ENCODE data around the gene TBKBP1.

Gene TBKBP1

GRCh38 chr17:47744168-47745036 lies 50.4 kb downstream of the TBKBP1 start:
- no peaks in the 10 kb centered on the region for H3K9me3 ChIP-seq
- no peaks in the 10 kb centered on the region for H4K20me1 ChIP-seq
- H3K27ac ChIP-seq: peak overlapping the region; percentile 89

DNA sequence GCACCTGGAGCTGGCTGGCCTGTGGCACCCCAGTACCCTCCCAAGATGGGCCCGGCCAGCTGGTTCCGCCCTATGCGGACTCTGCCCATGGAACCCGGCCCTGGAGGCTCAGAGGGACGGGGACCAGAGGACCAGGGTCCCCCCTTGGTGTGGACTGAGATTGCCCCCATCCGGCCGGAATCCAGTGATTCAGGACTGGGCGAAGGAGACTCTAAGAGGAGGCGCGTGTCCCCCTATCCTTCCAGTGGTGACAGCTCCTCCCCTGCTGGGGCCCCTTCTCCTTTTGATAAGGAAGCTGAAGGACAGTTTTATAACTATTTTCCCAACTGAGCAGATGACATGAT lies 51.0 kb downstream of the TBKBP1 start:
- Histone ChIP-seq H3K4me2 (peak overlapping the region; percentile 91), H4K20me1 (no peaks in the 10 kb centered on the region), H3K9me3 (no peaks in the 10 kb centered on the region), H3K9ac (peak overlapping the region; percentile 70), H3K4me1 (peaks cover 90% of the 10 kb centered on the region), H3K27ac (peak overlapping the region; percentile 89), H3K4me3 (peak overlapping the region; percentile 45), H3K36me3 (no peaks in the 10 kb centered on the region), H3K27me3 (no peaks in the 10 kb centered on the region)
- TF ChIP-seq Cebpa-rat (IDR thresholded peaks at IDR 0.05): no peak

More at GRCh38 chr17:47744168-47745036, 50.4 kb downstream of the TBKBP1 start:
- TF ChIP-seq Cebpa-rat (IDR thresholded peaks at IDR 0.05): no peak
- Histone ChIP-seq H3K9ac (peak overlapping the region; percentile 70), H3K4me3 (peak overlapping the region; percentile 45), H3K36me3 (no peaks in the 10 kb centered on the region), H3K27me3 (no peaks in the 10 kb centered on the region), H3K4me1 (peaks cover 86% of the 10 kb centered on the region), H3K4me2 (peak overlapping the region; percentile 91)

DNA sequence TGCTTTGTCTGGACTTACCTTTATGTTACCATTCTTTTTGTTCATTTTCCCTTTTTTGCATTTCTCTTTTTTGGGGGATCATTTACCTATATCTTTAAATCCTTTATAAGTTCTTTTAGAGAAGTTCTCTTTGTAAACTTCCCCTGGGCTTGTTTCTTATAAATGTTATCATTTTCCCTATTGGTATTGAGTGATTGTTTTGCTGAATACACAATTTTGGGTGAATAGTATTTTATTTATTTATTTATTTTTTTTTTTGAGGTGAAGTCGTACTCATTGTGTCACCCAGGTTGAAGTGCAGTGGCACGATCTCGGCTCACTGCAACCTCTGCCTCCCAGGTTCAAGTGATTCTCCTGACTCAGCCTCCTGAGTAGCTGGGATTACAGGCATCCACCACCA lies 57.5 kb downstream of the TBKBP1 start:
- Histone ChIP-seq H3K27me3 (no peaks in the 10 kb centered on the region), H3K4me1 (peaks cover 42% of the 10 kb centered on the region), H3K9me3 (peaks cover 19% of the 10 kb centered on the region), H4K20me1 (no peaks in the 10 kb centered on the region), H3K36me3 (no peaks in the 10 kb centered on the region), H3K9ac (no peak overlapping the region), H3K4me3 (no peak overlapping the region), H3K27ac (no peak overlapping the region), H3K4me2 (no peak overlapping the region)
- TF ChIP-seq Cebpa-rat (IDR thresholded peaks at IDR 0.05): no peak

GRCh38 chr17:47757386-47757785 lies 63.4 kb downstream of the TBKBP1 start:
- no peak overlapping the region for H3K4me2 ChIP-seq
- TF ChIP-seq Cebpa-rat (IDR thresholded peaks at IDR 0.05): no peak
- no peak overlapping the region for H3K9ac ChIP-seq
- no peaks in the 10 kb centered on the region for H3K27me3 ChIP-seq
- H3K4me3 ChIP-seq: no peak overlapping the region
- no peaks in the 10 kb centered on the region for H3K36me3 ChIP-seq
- peaks cover 69% of the 10 kb centered on the region for H3K9me3 ChIP-seq
- no peaks in the 10 kb centered on the region for H4K20me1 ChIP-seq
- H3K4me1 ChIP-seq: no peaks in the 10 kb centered on the region
- H3K27ac ChIP-seq: no peak overlapping the region

DNA sequence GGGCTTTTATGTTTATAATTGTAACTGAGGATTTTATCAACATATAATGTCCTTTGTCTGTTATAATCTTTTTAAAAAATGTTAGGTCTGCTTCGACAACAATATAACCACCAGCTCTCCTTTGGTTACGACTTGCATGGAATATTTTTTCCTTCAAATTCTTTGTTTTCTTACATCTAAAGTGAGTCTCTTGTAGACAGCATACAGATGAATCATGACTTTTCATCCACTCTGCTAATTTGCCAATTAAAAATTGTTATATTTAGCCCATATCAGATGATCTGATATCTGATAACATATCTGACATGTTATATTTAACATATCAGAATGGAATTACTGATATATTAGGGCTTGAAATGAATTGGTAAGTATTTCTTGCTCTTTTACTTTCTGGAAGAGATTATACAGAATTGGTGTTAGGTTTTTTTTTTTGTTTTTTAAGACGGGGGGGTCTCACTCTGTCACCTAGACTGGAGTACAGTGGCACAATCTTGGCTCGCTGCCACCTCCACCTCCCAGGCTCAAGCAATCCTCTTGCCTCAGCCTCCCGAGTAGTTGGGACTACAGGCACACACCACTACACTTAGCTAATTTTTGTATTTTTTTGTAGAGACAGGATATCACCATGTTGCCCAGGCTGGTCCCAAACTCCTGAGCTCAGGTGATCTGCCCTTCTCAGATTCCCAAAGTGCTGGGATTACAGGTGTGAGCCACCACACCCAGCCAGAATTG lies 66.6 kb downstream of the TBKBP1 start:
- Histone ChIP-seq H3K4me1 (no peaks in the 10 kb centered on the region), H3K36me3 (no peaks in the 10 kb centered on the region), H4K20me1 (no peaks in the 10 kb centered on the region), H3K4me3 (no peak overlapping the region), H3K27me3 (no peaks in the 10 kb centered on the region), H3K4me2 (no peak overlapping the region), H3K9me3 (peaks cover 83% of the 10 kb centered on the region), H3K27ac (no peak overlapping the region), H3K9ac (no peak overlapping the region)
- no peak for TF ChIP-seq Cebpa-rat (IDR thresholded peaks at IDR 0.05)

Data from BLaER1 (cell line).